ENCODE measurements around the gene SLC44A5.
"Not testable (repeated sequence)": the region's sequence is repeated elsewhere in the genome, so short reads cannot be mapped to it uniquely, and the experiment has no call there.

- TF ChIP-seq POLR2A, CTCF (IDR thresholded peaks at IDR 0.05): not testable (repeated sequence)
These were observed 134.4 kb downstream of the SLC44A5 start for GRCh38 chr1:75476486-75476885.
